ENCODE data around the gene USP15.
"Not testable (repeated sequence)": the region's sequence is repeated elsewhere in the genome, so short reads cannot be mapped to it uniquely, and the experiment has no call there.

Gene USP15

DNA sequence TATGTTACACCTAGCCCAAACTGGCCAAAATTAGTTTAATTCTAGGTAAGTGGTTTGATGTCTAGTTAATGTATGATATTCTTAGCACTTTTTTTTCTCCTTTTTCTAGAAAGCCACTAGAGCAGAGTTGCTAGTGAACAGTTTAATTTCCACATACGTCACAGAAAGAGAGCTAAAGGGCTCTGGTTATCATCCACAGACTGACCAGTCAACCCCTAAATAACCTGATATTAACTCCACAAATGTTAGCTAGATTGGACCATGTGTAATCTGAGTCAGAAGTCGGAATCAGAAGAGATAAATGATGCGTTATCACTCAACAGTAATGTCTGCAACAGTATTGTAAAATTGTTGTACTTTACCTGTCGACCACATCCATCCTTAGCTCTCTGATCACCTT is 74.9 kb downstream of the USP15 start:
- no peak for DNase-seq

DNA sequence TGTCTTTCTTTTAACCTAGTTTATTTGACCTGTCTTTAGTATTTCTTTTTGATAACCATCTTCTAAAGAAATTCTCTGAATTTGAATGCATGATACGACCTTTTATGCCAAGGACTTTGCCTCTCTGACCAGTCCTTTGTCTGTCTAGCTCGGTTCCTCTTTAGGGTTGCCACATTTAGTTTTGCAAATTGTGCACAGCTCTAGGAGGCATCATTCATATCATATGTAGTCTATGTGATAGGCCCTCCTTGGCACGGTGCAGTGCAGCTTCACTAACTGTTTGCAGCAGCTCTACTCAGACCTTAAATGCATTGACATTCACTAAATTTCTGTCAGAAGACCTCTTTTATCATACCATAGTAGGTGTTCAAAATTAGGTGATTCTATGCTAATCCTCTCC is 75.6 kb downstream of the USP15 start:
- DNase-seq: no peak

DNA sequence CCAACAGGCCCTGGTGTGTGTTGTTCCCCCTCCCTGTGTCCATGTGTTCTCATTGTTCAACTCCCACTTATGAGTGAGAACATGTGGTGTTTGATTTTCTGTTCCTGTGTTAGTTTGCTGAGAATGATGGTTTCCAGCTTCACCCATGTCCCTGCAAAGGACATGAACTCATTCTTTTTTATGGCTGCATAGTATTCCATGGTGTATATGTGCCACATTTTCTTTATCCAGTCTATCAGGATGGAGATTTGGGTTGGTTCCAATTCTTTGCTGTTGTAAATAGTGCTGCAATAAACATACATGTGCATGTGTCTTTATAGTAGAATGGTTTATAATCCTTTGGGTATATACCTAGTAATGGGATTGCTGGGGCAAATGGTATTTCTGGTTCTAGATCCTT is 77.4 kb downstream of the USP15 start:
- not testable (repeated sequence) for DNase-seq

DNA sequence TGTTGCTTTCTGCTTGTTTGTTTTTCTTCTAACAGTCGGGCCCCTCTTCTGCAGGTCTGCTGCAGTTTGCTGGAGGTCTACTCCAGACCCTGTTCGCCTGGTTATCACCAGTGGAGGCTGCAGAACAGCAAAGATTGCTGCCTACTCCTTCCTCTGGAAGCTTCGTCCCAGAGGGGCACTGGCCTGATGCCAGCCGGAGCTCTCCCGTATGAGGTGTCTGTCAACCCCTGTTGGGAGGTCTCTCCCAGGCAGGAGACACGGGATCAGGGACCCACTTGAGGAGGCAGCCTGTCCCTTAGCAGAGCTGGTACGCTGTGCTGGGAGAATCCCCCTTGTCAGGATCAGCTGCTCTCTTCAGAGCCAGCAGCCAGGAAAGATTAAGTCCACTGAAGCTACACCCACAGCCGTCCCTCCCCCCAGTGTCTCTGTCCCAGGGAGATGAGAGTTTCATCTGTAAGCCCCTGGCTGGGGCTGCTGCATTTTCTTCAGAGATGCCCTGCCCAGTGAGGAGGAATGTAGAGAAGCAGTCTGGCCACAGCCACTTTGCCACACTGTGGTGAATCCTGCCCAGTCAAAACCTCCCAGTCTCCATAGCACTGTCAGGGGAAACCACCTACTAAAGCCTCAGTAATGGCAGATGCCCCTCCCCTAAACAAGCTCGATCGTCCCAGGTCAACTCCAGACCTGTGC is 82.6 kb downstream of the USP15 start:
- not testable (repeated sequence) for DNase-seq

DNA sequence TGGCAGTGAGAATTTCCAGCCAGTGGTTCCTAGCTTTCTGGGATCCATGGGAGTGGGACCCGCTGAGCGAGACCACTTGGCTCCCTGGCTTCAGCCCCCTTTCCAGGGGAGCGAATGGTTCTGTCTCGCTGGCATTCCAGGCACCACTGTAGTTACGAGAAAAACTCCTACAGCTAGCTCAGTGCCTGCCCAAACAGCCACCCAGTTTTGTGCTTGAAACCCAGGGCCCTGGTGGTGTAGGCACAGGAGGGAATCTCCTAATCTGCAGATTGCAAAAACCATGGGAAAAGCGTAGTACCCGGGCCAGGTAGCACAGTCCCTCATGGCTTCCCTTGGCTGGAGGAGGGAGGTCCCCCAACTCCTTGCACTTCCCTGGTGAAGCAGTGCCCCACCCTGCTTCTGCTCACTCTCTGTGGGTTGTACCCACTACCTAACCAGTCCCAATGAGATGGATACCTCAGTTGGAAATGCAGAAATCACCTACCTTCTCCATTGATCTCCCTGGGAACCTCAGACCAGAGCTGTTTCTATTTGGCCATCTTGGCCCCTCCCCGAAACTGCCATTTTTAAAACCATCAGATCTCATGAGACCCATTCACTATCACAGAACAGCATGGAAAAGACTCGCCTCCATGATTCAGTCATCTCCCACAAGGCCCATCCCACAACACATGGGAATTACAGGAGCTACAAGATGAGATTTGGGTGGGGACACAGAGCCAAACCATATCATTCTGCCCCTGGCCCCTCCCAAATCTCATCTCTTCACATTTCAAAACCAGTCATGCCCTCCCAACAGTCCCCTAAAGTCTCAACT is 83.3 kb downstream of the USP15 start:
- not testable (repeated sequence) for DNase-seq

DNA sequence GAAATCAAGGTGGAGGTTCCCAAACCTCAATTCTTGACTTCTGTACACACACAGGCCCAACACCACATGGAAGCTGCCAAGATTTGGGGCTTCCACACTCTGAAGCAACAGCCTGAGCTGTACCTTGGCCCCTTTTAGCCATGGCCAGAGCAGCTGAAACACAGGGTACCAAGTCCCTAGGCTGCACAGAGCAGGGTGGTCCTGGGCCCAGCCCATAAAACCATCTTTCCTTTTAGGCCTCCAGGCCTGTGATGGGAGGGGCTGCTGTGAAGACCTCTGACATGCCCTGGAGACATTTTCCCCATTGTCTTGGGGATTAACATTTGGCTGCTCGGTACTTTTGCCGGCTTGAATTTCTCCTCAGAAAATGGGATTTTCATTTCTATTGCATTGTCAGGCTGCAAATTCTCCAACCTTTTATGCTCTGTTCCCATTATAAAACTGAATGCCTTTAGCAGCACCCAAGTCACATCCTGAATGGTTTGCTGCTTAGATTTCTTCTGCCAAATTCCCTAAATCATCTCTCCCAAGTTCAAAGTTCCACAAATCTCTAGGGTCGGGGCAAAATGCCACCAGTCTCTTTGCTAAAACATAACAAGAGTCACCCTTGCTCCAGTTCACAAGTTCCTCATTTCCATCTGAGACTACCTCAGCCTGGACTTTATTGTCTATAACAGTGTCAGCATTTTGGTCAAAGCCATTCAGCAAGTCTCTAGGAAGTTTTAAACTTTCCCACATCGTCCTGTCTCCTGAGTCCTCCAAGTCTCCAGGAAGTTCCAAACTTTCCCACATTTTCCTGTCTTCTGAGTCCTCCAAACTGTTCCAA is 84.7 kb downstream of the USP15 start:
- not testable (repeated sequence) for DNase-seq

DNA sequence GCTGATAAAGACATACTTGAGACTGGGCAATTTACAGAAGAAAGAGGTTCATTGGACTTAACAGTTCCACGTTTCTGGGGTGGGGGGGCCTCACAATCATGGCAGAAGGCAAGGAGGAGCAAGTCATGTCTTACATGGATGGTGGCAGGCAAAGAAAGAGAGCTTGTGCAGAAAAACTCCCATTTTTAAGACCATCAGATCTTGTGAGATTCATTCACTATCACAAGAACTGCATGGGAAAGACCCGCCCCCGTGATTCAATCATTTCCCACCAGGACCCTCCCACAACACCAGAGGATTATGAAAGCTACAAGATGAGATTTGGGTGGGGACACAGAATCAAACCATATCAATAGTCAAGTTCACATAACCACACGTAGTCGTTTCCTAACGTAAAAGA is 85.5 kb downstream of the USP15 start:
- no peak for DNase-seq

DNA sequence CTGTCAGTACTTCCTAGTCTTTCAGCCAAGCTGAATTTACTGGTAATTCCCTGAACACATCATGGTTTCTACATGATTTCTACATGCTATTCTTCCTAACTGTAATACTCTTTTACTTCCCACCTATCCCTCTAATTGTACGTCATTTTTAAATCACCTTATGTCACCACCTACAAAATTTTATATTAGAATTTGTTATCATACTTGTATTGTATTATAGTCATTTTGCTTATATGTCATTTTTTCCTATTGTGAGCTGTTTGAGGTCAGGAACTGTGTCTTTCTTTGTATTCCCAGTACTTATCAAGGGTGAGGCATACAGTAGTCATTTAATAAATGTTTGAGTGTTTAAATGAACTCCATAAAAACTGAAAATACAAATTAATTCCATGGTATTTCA is 86.6 kb downstream of the USP15 start:
- DNase-seq: no peak

DNA sequence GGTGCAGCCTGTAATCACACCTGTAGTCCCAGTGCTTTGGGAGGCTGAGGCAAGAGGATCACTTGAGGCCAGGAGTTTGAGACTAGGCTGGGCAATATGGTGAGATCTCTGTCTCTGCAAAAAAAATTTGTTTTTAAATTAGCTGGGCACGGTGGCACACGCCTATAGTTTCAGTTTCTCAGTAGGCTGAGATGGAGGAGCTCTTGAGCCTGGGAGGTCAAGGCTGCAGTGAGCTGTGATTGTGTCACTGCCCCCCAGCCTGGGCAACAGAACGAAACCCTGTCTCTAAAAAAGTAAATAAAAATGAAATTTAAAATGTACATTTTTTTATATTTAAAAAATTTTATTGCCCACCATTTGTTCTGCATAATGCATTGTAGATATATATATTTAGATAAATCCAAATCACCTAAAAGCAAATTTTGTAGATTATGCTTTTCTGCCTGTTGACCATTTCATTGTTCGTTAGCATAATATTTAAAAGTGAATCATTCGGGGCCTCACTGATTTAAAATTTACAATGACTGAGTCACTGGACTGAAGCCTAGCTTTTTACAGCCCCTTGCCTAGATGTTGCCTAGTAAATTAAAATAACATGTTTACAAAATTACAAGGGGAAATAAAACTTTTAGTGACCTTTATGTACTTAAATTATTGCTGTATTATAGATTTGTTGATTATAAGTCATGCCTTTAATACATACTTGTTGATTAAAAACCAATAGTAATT is 87.9 kb downstream of the USP15 start:
- DNase-seq: no peak

DNA sequence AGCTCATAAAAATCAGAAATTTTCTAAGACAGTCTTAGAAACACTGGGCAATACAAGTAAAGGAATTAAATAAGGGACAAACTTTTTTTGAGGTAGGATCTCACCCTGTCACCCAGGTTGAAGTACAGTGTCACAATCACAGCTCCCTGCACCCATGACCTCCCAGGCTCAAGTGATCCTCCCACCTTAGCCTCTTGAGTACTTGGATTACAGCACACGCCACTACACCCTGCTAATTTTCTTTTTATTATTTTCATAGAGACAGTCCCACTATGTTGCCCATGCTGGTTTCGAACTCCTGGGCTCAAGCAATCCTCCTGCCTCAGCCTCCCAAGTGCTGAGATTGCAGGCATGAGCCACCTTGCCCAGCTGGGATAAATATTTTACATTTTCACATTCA is 90.3 kb downstream of the USP15 start:
- DNase-seq: no peak

DNA sequence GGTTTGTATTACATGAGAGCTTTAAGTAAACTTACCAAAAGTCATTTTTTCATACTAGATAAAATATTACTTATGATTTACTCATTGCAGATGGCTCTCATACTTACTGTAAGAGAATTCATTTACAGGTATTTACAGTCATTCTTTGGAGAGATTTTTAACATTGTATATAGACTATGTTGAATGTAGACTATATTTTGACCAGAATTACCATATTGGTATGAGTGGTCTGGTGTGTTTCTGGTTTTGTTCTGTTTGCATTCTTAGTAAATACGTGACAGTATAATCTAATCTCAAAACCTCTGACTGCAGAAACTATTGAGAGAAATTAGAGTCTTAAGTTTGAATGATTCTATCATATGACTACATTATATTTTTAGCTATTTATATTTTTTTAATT is 91.1 kb downstream of the USP15 start:
- no peak for DNase-seq

DNA sequence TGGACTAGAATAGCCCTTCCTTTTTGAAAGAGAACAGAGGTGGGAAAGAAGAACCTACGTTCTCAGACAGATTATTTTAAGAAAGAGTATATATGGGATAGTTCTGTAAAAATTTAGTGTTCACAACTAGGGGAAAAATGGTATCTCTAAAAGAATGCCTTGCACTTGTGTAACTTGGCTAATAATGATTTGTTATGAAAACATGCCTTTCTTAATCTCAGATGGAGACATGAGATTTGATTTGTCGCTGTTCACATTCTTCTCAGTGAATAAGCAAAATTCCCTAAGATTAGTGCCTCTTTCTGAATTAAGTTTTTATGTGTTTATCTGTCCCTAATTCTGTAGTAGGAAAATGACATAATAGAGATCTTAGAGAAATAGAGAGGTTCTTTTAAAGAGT is 100.8 kb downstream of the USP15 start:
- DNase-seq: no peak

DNA sequence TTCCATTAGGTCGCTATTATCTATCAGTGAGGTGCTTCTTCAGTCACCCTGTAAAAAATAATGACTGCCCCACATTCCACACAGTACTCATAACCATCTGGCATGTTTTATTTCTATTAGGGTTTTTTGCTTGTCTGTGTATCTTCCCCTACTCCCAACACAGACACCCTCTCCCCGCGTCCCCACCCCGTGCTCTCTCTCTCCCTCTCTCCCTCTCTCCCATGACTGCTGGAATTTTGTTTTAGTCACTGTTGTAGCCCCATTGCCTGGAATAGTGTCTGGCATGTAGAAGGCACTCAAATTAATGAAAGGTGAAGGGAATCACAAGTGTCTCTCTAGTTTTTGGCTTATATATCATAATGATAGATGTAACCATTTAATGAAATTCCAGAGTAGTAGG is 103.3 kb downstream of the USP15 start:
- DNase-seq: no peak

DNA sequence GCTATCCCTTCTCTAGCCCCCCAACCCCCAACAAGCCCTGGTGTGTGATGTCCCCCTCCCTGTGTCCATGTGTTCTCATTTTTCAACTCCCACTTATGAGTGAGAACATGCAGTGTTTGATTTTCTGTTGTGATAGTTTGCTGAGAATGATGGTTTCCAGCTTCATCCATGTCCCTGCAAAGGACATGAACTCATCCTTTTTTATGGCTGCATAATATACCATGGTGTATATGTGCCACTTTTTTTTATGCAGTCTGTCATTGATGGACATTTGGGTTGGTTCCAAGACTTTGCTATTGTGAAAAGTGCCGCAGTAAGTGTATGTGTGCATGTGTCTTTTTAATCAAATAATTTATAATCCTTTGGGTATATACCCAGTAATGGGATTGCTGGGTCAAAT is 104.5 kb downstream of the USP15 start:
- not testable (repeated sequence) for DNase-seq

DNA sequence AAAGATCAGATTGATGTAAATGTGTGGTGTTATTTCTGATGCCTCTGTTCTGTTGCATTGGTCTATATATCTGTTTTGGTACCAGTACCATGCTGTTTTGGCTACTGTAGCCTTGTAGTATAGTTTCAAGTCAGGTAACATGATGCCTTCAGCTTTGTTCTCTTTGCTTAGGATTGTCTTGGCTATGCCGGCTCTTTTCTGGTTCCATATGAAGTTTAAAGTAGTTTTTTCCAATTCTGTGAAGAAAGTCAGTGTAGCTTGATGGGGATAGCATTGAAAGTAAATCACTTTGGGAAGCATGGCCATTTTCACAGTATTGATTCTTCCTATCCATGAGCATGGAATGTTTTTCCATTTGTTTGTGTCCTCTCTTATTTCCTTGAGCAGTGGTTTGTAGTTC is 105.6 kb downstream of the USP15 start:
- DNase-seq: not testable (repeated sequence)

DNA sequence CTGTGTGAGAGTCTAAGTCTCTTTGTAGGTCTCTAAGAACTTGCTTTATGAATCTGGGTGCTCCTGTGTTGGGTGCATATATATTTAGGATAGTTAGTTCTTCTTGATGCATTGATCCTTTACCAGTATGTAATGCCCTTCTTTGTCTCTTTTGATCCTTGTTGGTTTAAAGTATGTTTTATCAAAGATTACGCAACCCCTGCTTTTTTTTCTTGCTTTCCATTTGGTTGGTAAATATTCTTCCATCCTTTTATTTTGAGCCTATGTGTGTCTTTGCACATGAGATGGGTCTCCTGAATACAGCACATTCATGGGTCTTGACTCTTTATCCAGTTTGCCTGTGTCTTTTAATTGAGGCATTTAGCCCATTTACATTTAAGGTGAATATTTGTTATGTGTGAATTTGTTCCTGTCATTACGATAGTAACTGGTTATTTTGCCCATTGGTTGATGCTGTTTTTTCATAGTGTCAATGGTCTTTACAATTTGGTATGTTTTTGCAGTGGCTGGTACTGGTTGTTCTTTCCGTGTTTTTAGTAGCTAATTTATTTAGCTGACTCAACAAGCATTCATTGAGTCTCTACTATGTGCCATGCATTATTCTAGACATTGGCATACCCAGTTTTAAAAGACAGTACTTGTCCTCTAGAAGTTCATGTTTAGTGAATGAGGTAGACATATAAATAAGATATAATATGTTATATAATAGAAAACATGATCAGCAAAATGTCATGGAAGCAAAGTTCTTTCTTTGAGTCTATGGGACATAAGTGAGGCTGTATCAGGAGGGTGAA is 108.4 kb downstream of the USP15 start:
- DNase-seq: not testable (repeated sequence)

DNA sequence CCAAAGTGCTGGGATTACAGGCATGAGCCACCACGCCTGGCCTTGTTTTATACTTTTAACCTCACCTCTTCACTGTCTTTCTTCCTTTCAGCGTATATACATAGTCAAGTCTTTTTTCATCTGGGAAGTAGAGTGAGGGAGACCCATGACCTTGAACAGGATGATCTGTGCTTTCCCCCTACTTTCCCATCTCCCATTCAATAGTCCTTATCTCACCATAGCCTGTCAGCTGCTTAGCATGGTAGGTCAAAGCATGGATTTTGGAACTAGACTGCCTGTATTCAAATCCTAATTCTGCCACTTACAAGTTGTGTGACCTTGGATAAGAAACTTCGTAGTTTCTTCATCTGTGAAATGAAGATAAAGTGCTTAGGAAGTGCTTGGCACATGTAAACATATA is 110.0 kb downstream of the USP15 start:
- DNase-seq: no peak

DNA sequence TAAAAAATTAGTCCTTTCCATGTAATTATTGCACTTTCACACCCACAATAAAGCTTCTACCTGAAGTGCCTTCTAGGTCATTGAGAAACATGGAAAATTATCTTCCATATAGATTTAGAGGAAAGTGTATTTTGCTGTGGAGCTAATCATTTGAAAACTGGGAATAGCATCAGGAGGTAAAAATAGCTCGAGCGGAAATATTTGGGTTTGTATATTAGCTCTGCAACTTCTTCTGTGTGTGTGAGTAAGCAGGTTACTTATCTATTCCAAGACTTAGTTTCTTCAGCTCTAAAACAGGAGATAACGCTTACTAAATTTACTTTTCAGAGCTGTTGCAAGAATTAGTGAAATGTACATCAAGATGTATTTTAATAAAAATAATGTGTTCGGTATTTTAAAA is 111.5 kb downstream of the USP15 start:
- DNase-seq: no peak

DNA sequence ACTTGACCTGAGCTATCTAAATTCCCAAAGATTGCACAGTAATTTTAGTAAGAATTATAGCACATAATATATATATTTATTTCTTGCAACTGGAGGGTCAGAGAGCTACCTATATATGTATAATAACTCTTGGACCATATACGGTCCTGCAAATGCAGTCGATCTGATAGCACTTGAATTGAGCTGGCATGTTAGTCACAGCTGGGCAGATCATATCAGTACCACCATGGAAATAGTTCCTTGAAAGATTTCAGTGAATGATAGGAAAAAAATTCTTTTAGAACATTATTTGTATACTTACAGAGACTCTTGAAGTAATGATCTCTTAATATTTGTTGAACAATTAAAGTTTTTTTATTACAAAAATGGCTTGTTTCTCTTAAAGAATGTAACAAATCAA is 111.9 kb downstream of the USP15 start:
- no peak for DNase-seq

DNA sequence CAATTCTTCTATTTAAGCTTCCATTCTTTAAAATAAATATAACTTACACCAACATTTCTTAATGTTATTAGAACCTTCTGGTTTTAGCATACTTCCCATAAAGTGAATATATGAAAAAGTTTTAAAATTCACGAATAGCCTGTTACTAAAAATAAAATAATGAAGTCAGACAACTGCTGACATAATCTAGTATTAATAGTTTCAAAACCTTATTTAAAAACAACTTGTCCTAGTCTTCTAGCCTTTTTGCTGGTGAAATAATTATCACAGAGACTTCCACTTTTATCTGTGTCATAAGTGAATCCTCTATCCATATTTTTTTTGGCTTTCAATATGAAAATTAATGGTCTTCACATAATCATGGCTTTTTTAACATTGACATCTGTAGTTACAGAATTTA is 112.6 kb downstream of the USP15 start:
- no peak for DNase-seq

DNA sequence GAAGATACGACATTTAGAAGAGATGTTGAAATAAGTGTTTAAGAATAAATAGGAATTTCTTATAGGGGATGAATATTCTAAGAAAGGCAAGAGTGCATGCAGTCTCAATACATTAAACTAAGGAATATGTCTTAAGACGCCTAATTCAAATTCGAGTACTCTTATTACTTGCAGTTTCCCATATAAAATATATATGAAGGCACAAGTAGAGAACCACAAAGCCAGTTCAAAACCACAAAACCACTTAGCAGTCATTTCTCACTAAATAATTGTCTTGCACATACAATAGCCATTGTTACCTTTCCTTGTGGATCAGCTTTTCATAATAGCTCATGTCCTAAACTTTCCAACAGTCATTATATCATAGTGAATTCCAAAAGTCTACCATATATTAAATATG is 115.4 kb downstream of the USP15 start:
- DNase-seq: no peak

All from NCI-H1417 treated with DMSO at 0.1 percent for 48 hours (cell line).